WERI-Rb-1 (cell line): ENCODE data around the gene RHOG.
"Not testable (repeated sequence)": the region's sequence is repeated elsewhere in the genome, so short reads cannot be mapped to it uniquely, and the experiment has no call there.

Experiments
- DNase-seq: peaks from one replicate; pipeline ENCODE4 v3.0.0-alpha.2; 2020
- H3K27ac ChIP-seq: fragments of 250-450 bp; sonication (Bioruptor Pico); 2 replicates; pipeline ENCODE4 v1.5.1; 2020; ENCODE audit warnings: mild to moderate bottlenecking, moderate library complexity
- H3K27me3 ChIP-seq: fragments of 250-450 bp; sonication (Bioruptor Pico); 2 replicates; pipeline ENCODE4 v1.5.1; 2021; ENCODE audit warnings: mild to moderate bottlenecking, low read depth, moderate library complexity; ENCODE audit not compliant: insufficient read depth, severe bottlenecking
- H3K36me3 ChIP-seq: fragments of 250-450 bp; sonication (Bioruptor Pico); 2 replicates; pipeline ENCODE4 v1.5.1; 2020; ENCODE audit warnings: mild to moderate bottlenecking, moderate library complexity
- H3K4me3 ChIP-seq: 2 replicates; pipeline ENCODE4 v1.5.1; 2011; ENCODE audit warnings: low read depth, mild to moderate bottlenecking, control low read depth, low read length
- H3K9me3 ChIP-seq: fragments of 250-450 bp; sonication (Bioruptor Pico); 2 replicates; pipeline ENCODE4 v1.5.1; 2021; ENCODE audit warnings: mild to moderate bottlenecking, moderate library complexity; ENCODE audit not compliant: severe bottlenecking
- TF ChIP-seq, protein P1 (sequence below): IDR thresholded peaks from 2 replicates; pipeline ENCODE4 v1.5.1; 2011; ENCODE audit warnings: low read depth, mild to moderate bottlenecking, control low read depth, inconsistent platforms, low read length

Gene RHOG

DNA sequence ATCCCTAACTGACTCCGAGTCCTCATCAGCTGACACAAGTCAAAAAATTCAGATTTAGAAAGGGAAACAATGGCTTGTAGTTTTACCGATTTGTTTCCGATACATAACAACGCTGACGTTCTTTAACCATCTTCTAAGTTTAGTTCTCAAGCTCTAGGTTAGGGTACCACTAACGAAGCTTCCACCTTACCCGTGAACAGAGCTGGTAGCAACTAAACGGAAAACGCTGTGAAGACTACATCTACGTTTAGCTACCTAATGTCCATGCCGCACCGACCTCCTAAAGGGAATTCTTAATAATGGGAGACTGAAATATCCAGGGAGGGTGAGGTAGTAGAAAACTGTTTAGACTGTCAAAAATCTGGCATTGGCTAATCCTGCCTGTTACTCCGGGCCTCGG is 44.4 kb downstream of the RHOG start:
- peak overlapping the region; percentile 100 for H3K4me3 ChIP-seq
- peak overlapping the region; percentile 97 for H3K27ac ChIP-seq
- DNase-seq: no peak
- no peaks in the 10 kb centered on the region for H3K27me3 ChIP-seq
- H3K36me3 ChIP-seq: peaks cover 41% of the 10 kb centered on the region
- TF ChIP-seq, protein P1, sequence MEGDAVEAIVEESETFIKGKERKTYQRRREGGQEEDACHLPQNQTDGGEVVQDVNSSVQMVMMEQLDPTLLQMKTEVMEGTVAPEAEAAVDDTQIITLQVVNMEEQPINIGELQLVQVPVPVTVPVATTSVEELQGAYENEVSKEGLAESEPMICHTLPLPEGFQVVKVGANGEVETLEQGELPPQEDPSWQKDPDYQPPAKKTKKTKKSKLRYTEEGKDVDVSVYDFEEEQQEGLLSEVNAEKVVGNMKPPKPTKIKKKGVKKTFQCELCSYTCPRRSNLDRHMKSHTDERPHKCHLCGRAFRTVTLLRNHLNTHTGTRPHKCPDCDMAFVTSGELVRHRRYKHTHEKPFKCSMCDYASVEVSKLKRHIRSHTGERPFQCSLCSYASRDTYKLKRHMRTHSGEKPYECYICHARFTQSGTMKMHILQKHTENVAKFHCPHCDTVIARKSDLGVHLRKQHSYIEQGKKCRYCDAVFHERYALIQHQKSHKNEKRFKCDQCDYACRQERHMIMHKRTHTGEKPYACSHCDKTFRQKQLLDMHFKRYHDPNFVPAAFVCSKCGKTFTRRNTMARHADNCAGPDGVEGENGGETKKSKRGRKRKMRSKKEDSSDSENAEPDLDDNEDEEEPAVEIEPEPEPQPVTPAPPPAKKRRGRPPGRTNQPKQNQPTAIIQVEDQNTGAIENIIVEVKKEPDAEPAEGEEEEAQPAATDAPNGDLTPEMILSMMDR: no peak
- H3K9me3 ChIP-seq: no peaks in the 10 kb centered on the region

DNA sequence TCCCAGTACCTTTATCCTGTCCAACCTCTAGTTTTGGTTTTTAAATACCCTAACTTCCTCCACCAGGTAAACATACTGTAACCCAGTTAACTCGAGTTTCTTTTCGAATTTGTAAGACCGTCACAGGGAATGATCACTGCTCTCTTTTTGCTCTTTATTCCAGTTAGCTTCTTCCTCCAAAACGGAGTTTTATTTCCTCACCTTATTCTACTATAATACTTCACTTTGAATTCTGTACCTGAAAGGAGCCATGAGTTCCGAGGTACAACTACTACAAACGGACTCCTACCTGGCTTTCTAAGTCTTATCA is 44.8 kb downstream of the RHOG start:
- H3K27ac ChIP-seq: no peak overlapping the region
- no peak overlapping the region for H3K4me3 ChIP-seq
- peaks cover 44% of the 10 kb centered on the region for H3K36me3 ChIP-seq
- no peaks in the 10 kb centered on the region for H3K27me3 ChIP-seq
- TF ChIP-seq, protein P1: no peak
- DNase-seq: no peak
- no peaks in the 10 kb centered on the region for H3K9me3 ChIP-seq

GRCh38 chr11:3795131-3796001 is 45.4 kb downstream of the RHOG start:
- TF ChIP-seq, protein P1: no peak
- no peaks in the 10 kb centered on the region for H3K9me3 ChIP-seq
- H3K36me3 ChIP-seq: peaks cover 49% of the 10 kb centered on the region
- no peak overlapping the region for H3K27ac ChIP-seq
- H3K27me3 ChIP-seq: no peaks in the 10 kb centered on the region
- no peak overlapping the region for H3K4me3 ChIP-seq
- DNase-seq: no peak

- not testable (repeated sequence) for H3K27me3 ChIP-seq, H3K27ac ChIP-seq, H3K9me3 ChIP-seq, H3K4me3 ChIP-seq, DNase-seq
- H3K36me3 ChIP-seq: peaks cover 55% of the 10 kb centered on the region
These were observed 46.4 kb downstream of the RHOG start for GRCh38 chr11:3794387-3794786.

GRCh38 chr11:3786781-3787428 is 53.9 kb downstream of the RHOG start:
- TF ChIP-seq, protein P1: no peak
- no peaks in the 10 kb centered on the region for H3K9me3 ChIP-seq
- H3K4me3 ChIP-seq: no peak overlapping the region
- no peaks in the 10 kb centered on the region for H3K27me3 ChIP-seq
- no peak overlapping the region for H3K27ac ChIP-seq
- DNase-seq: no peak
- peaks cover 49% of the 10 kb centered on the region for H3K36me3 ChIP-seq

DNA sequence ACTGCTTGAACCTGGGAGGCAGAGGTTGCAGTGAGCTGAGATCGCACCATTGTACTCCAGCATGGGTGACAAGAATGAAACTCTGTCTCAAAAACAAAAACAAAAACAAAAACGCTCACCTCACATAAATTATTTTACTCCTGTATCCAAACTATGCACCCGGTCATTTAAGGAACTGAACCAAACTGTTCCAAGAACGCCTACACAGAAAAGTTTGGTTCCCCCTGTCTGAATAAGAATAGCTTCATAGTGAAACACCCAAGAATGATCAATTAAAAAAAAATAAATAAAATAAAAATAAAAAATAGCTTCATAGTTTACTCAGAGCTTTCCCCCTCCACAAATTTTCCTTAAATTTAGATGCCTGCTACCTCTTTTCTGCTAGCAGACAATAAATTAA is 57.1 kb downstream of the RHOG start:
- Histone ChIP-seq H3K4me3 (no peak overlapping the region), H3K27me3 (no peaks in the 10 kb centered on the region), H3K27ac (no peak overlapping the region), H3K36me3 (peaks cover 59% of the 10 kb centered on the region), H3K9me3 (no peaks in the 10 kb centered on the region)
- no peak for DNase-seq
- TF ChIP-seq, protein P1: no peak
